Mesendoderm (in vitro differentiated cells): ENCODE data around the gene SNX8.

Experiments
- DNase-seq: peaks from one replicate; pipeline ENCODE4 v3.0.0; 2013
- H2AK5ac ChIP-seq: 2 replicates; pipeline ENCODE4 v1.6.1; 2013; ENCODE audit warnings: low read length, inconsistent platforms
- H2BK120ac ChIP-seq: 2 replicates; pipeline ENCODE4 v1.6.1; 2013; ENCODE audit warnings: low read depth, mild to moderate bottlenecking, low read length, moderate library complexity, mixed read lengths
- H2BK15ac ChIP-seq: replicated peaks from 2 replicates; pipeline ENCODE4 v1.6.1; 2013; ENCODE audit warnings: low read depth, mild to moderate bottlenecking, moderate library complexity
- H2BK5ac ChIP-seq: 2 replicates; pipeline ENCODE4 v1.6.1; 2013; ENCODE audit warnings: low read length, inconsistent platforms
- H3K18ac ChIP-seq: 2 replicates; pipeline ENCODE4 v1.6.1; 2013; ENCODE audit warnings: mild to moderate bottlenecking, low read length, mixed read lengths
- H3K23ac ChIP-seq: one replicate; pipeline ENCODE4 v1.6.1; 2013; ENCODE audit warnings: low read length
- H3K27ac ChIP-seq: 2 replicates; pipeline ENCODE4 v1.5.1; 2013; ENCODE audit warnings: low read depth, mild to moderate bottlenecking, inconsistent platforms, low read length, moderate library complexity
- H3K27me3 ChIP-seq: 2 replicates; pipeline ENCODE4 v1.6.1; 2013; ENCODE audit warnings: low read length, control low read depth, mild to moderate bottlenecking, inconsistent platforms; ENCODE audit not compliant: insufficient read depth, poor library complexity
- H3K36me3 ChIP-seq: 2 replicates; pipeline ENCODE4 v1.6.1; 2013; ENCODE audit warnings: low read length, inconsistent platforms; ENCODE audit not compliant: control insufficient read depth, insufficient read depth
- H3K4ac ChIP-seq: one replicate; pipeline ENCODE4 v1.6.1; 2013; ENCODE audit warnings: low read depth, mild to moderate bottlenecking, low read length, moderate library complexity
- H3K4me1 ChIP-seq: 2 replicates; pipeline ENCODE4 v1.6.1; 2013; ENCODE audit warnings: low read depth, low read length, inconsistent platforms; ENCODE audit not compliant: control insufficient read depth
- H3K4me2 ChIP-seq: 2 replicates; pipeline ENCODE4 v1.6.1; 2013; ENCODE audit warnings: low read length
- H3K4me3 ChIP-seq: 2 replicates; pipeline ENCODE4 v1.5.1; 2013; ENCODE audit warnings: mild to moderate bottlenecking, low read length
- H3K56ac ChIP-seq: one replicate; pipeline ENCODE4 v1.6.1; 2013; ENCODE audit warnings: low read length
- H3K79me1 ChIP-seq: 2 replicates; pipeline ENCODE4 v1.6.1; 2013; ENCODE audit warnings: low read length, inconsistent platforms
- H3K79me2 ChIP-seq: 2 replicates; pipeline ENCODE4 v1.6.1; 2013; ENCODE audit warnings: mild to moderate bottlenecking, low read length; ENCODE audit not compliant: control insufficient read depth, insufficient read depth
- H3K9ac ChIP-seq: 2 replicates; pipeline ENCODE4 v1.6.1; 2013; ENCODE audit warnings: low read length, inconsistent platforms
- H4K5ac ChIP-seq: one replicate; pipeline ENCODE4 v1.6.1; 2013; ENCODE audit warnings: low read length
- H4K8ac ChIP-seq: one replicate; pipeline ENCODE4 v1.6.1; 2013; ENCODE audit warnings: low read depth, mild to moderate bottlenecking, control low read depth, low read length, moderate library complexity
- WGBS: extraction: QIAGEN DNeasy Blood & Tissue Kit; methylation state at CpG from one replicate; pipeline ENCODE4 v1.1.7; 2013; ENCODE audit warnings: low lambda C conversion rate, missing lambda C conversion rate; ENCODE audit not compliant: insufficient coverage; ENCODE audit errors: extremely low coverage; 5-methylcytosine and 5-hydroxymethylcytosine counted together

SNX8 gene

GRCh38 chr7:2313450-2314208 lies 612 bp downstream of the SNX8 start:
- Histone ChIP-seq H3K79me2 (peaks cover 4% of the 10 kb centered on the region), H2BK120ac (no peak overlapping the region), H3K23ac (no peak overlapping the region), H3K4me2 (peak overlapping the region; percentile 69), H3K36me3 (no peaks in the 10 kb centered on the region), H3K56ac (peak overlapping the region; percentile 93), H3K4me1 (peaks cover 2% of the 10 kb centered on the region), H4K8ac (no peak overlapping the region), H3K4ac (peak overlapping the region; percentile 22), H4K5ac (no peak overlapping the region), H3K9ac (peak overlapping the region; percentile 83), H2BK5ac (no peak overlapping the region), H3K4me3 (peak overlapping the region; percentile 70), H3K27me3 (no peaks in the 10 kb centered on the region), H3K27ac (no peak overlapping the region), H3K18ac (peak overlapping the region; percentile 28), H2AK5ac (no peak overlapping the region), H2BK15ac (no peak overlapping the region), H3K79me1 (peaks cover 1% of the 10 kb centered on the region)
- WGBS = no CpG with 5 or more reads among the region's 42 CpGs
- DNase-seq = peak; percentile 13

GRCh38 chr7:2312267-2312929 lies 1.8 kb downstream of the SNX8 start:
- H3K56ac ChIP-seq = no peak overlapping the region
- H4K8ac ChIP-seq = no peak overlapping the region
- no peak overlapping the region for H3K27ac ChIP-seq
- H3K79me1 ChIP-seq = peaks cover 1% of the 10 kb centered on the region
- peaks cover 2% of the 10 kb centered on the region for H3K4me1 ChIP-seq
- no peak overlapping the region for H3K23ac ChIP-seq
- no peak for DNase-seq
- no peak overlapping the region for H3K4me3 ChIP-seq
- no peaks in the 10 kb centered on the region for H3K36me3 ChIP-seq
- H3K4ac ChIP-seq = no peak overlapping the region
- H2BK15ac ChIP-seq = no peak overlapping the region
- H4K5ac ChIP-seq = no peak overlapping the region
- no peak overlapping the region for H2AK5ac ChIP-seq
- no peak overlapping the region for H3K9ac ChIP-seq
- peaks cover 4% of the 10 kb centered on the region for H3K79me2 ChIP-seq
- no peak overlapping the region for H2BK5ac ChIP-seq
- no peak overlapping the region for H3K18ac ChIP-seq
- WGBS = no CpG with 5 or more reads among the region's 17 CpGs
- no peak overlapping the region for H3K4me2 ChIP-seq
- no peak overlapping the region for H2BK120ac ChIP-seq
- H3K27me3 ChIP-seq = no peaks in the 10 kb centered on the region

- no peak overlapping the region for H2AK5ac ChIP-seq
- H3K4me2 ChIP-seq = no peak overlapping the region
- DNase-seq = peak; percentile 96
- peaks cover 2% of the 10 kb centered on the region for H3K4me1 ChIP-seq
- H3K27me3 ChIP-seq = no peaks in the 10 kb centered on the region
- H3K18ac ChIP-seq = no peak overlapping the region
- peaks cover 1% of the 10 kb centered on the region for H3K79me1 ChIP-seq
- H3K9ac ChIP-seq = peak overlapping the region; percentile 36
- H2BK5ac ChIP-seq = no peak overlapping the region
- no peak overlapping the region for H3K23ac ChIP-seq
- H3K56ac ChIP-seq = peak overlapping the region; percentile 42
- peaks cover 4% of the 10 kb centered on the region for H3K79me2 ChIP-seq
- H2BK120ac ChIP-seq = no peak overlapping the region
- no peak overlapping the region for H2BK15ac ChIP-seq
- no peak overlapping the region for H3K4ac ChIP-seq
- no peak overlapping the region for H4K8ac ChIP-seq
- no peak overlapping the region for H3K4me3 ChIP-seq
- no peaks in the 10 kb centered on the region for H3K36me3 ChIP-seq
- WGBS = no CpG with 5 or more reads among the region's 20 CpGs
- peak overlapping the region; percentile 45 for H3K27ac ChIP-seq
- H4K5ac ChIP-seq = no peak overlapping the region
These were observed 4.3 kb downstream of the SNX8 start for GRCh38 chr7:2309889-2310331.

- Histone ChIP-seq H2BK5ac (no peak overlapping the region), H3K23ac (no peak overlapping the region), H3K4me3 (no peak overlapping the region), H4K5ac (no peak overlapping the region), H2AK5ac (no peak overlapping the region), H3K27ac (no peak overlapping the region), H2BK15ac (no peak overlapping the region), H3K79me1 (peaks cover 1% of the 10 kb centered on the region), H3K79me2 (no peaks in the 10 kb centered on the region), H3K4ac (no peak overlapping the region), H3K18ac (no peak overlapping the region), H3K9ac (no peak overlapping the region), H2BK120ac (no peak overlapping the region), H3K4me1 (peaks cover 2% of the 10 kb centered on the region), H3K4me2 (no peak overlapping the region), H4K8ac (no peak overlapping the region), H3K27me3 (no peaks in the 10 kb centered on the region), H3K36me3 (no peaks in the 10 kb centered on the region), H3K56ac (no peak overlapping the region)
- no CpG with 5 or more reads among the region's 7 CpGs for WGBS
- DNase-seq = no peak
These were observed 6.5 kb downstream of the SNX8 start for GRCh38 chr7:2307690-2308107.

GRCh38 chr7:2306688-2307087 lies 7.6 kb downstream of the SNX8 start:
- H3K4ac ChIP-seq = no peak overlapping the region
- no peak for DNase-seq
- no peaks in the 10 kb centered on the region for H3K36me3 ChIP-seq
- H3K9ac ChIP-seq = no peak overlapping the region
- no peaks in the 10 kb centered on the region for H3K27me3 ChIP-seq
- no CpG with 5 or more reads among the region's 6 CpGs for WGBS
- no peak overlapping the region for H2AK5ac ChIP-seq
- no peak overlapping the region for H3K4me3 ChIP-seq
- no peak overlapping the region for H3K18ac ChIP-seq
- H3K4me1 ChIP-seq = peaks cover 2% of the 10 kb centered on the region
- no peak overlapping the region for H4K5ac ChIP-seq
- H3K79me1 ChIP-seq = no peaks in the 10 kb centered on the region
- H3K4me2 ChIP-seq = no peak overlapping the region
- H2BK5ac ChIP-seq = no peak overlapping the region
- no peak overlapping the region for H2BK15ac ChIP-seq
- H3K56ac ChIP-seq = no peak overlapping the region
- H3K79me2 ChIP-seq = no peaks in the 10 kb centered on the region
- no peak overlapping the region for H3K27ac ChIP-seq
- H2BK120ac ChIP-seq = no peak overlapping the region
- no peak overlapping the region for H3K23ac ChIP-seq
- no peak overlapping the region for H4K8ac ChIP-seq
